Spleen (tissue), 11 donors: Measurements from ENCODE around the gene PRKCH. TPM values are rescaled to one million over a fixed set of nuclear protein-coding genes. Genes with fewer than 3 reads are reported as not detected.

Experiments used
- DNase-seq: peaks from one replicate; pipeline ENCODE4 v3.0.0-alpha.2; 2020
- H3K27ac ChIP-seq, 8 donors: fragments of 200-600 bp; sonication (generic) in 7 of 8; 1 replicate in 4 of 8; 2 replicates in 4 of 8; pipeline versions ENCODE4 v1.5.0 to v1.8.0; 2016 to 2021; ENCODE audit warnings: inconsistent platforms in 4 of 8, mild to moderate bottlenecking in 4 of 8, moderate library complexity in 1 of 8
- H3K27me3 ChIP-seq, 7 donors: fragments of 200-600 bp; sonication (generic) in 6 of 7; replicated peaks in 1 of 7; 1 replicate in 4 of 7; 2 replicates in 3 of 7; pipeline versions ENCODE4 v1.5.0 to v1.8.0; 2016 to 2021; ENCODE audit warnings: inconsistent platforms in 3 of 7, mild to moderate bottlenecking in 1 of 7
- H3K36me3 ChIP-seq, 6 donors: fragments of 200-600 bp; sonication (generic) in 5 of 6; 1 replicate in 4 of 6; 2 replicates in 2 of 6; pipeline versions ENCODE4 v1.5.0 to v1.8.0; 2016 to 2021; ENCODE audit warnings: inconsistent platforms in 2 of 6
- H3K4me1 ChIP-seq, 6 donors: fragments of 200-600 bp; sonication (generic) in 5 of 6; 1 replicate in 3 of 6; 2 replicates in 3 of 6; pipeline versions ENCODE4 v1.5.0 to v1.8.0; 2016 to 2021; ENCODE audit warnings: inconsistent platforms in 3 of 6
- H3K4me3 ChIP-seq, 8 donors: fragments of 200-600 bp; sonication (generic) in 7 of 8; 1 replicate in 4 of 8; 2 replicates in 4 of 8; pipeline versions ENCODE4 v1.5.0 to v1.8.0; 2016 to 2021; ENCODE audit warnings: inconsistent platforms in 4 of 8, mild to moderate bottlenecking in 4 of 8, moderate library complexity in 2 of 8
- H3K9me3 ChIP-seq, 8 donors: fragments of 200-600 bp; sonication (generic) in 7 of 8; 1 replicate in 4 of 8; 2 replicates in 4 of 8; pipeline versions ENCODE4 v1.5.0 to v1.8.0; 2016 to 2021; ENCODE audit warnings: inconsistent platforms in 4 of 8
- POLR2A ChIP-seq, 3 donors: fragments of 450-650 bp; IDR thresholded peaks; one replicate each; pipeline ENCODE4 v1.5.1; 2017; ENCODE audit warnings: antibody characterized with exemption in 3 of 3, mild to moderate bottlenecking in 1 of 3
- POLR2AphosphoS5 ChIP-seq, 3 donors: sonication (generic); formaldehyde crosslinking; IDR thresholded peaks; one replicate each; pipeline ENCODE4 v1.5.1; 2017; ENCODE audit warnings: antibody characterized with exemption in 3 of 3
- WGBS, 5 donors: extraction: QIAGEN DNeasy Blood & Tissue Kit in 3 of 5; methylation state at CpG; one replicate each; pipeline versions ENCODE4 v1.1.5 to v1.1.7; 2013 to 2018; 5-methylcytosine and 5-hydroxymethylcytosine counted together
- intact Hi-C: fragments of 100-400 bp; cut with DNase I; formaldehyde crosslinking; loops from one replicate; pipeline ENCODE4 v1.15.0; 2023; ENCODE audit warnings: low total_unique reads
- polyA plus RNA-seq, 3 donors: library from polyadenylated mRNA; stranded (reverse); fragments of 200-250 nt; gene quantifications; one replicate each; pipeline ENCODE4 v1.2.1, GENCODE V29; 2013
- total RNA-seq, 7 donors: library from RNA; depleted of rRNA in 3 of 7; stranded (reverse); fragments of >200 nt in 3 of 7; fragmentation: NEBNext Ultra II Directional in 4 of 7; extraction: Animal tissue kit (Norgen Biotek cat#: 25700) in 4 of 7; gene quantifications; one replicate each; pipeline versions ENCODE4 v1.1.0 to v1.2.1, GENCODE V29; 2016 to 2021
- TF ChIP-seq, protein P1 (sequence below), 11 experiments: fragments of 200-600 bp in 7 of 11; fragments of 450-650 bp in 4 of 11; sonication (generic) in 4 of 11; IDR thresholded peaks in 8 of 11; conservative IDR thresholded peaks in 3 of 11; 1 replicate in 7 of 11; 2 replicates in 4 of 11; pipeline versions ENCODE4 v1.4.0 to v1.8.0; 2016 to 2021; ENCODE audit warnings: antibody characterized with exemption in 11 of 11, inconsistent platforms in 4 of 11, mild to moderate bottlenecking in 1 of 11
- donor health status: healthy with polysubstance abuse.
- donor health status: DM: no; HTN: no; CAD: no; lungs with moderate emphysema.
- donor health status: DM: no; HTN: no; CAD: no.
- donor health status: Bipolar disorder and iron deficiency.
- donor health status: healthy.
- donor health status: DM: no; HTN: no; CAD: no.
- donor health status: DM: yes; HTN: yes; CAD: no.

PRKCH gene
- total and polyA plus RNA-seq, 10 donors, result 10.0 to 184 (median 105) TPM

DNA sequence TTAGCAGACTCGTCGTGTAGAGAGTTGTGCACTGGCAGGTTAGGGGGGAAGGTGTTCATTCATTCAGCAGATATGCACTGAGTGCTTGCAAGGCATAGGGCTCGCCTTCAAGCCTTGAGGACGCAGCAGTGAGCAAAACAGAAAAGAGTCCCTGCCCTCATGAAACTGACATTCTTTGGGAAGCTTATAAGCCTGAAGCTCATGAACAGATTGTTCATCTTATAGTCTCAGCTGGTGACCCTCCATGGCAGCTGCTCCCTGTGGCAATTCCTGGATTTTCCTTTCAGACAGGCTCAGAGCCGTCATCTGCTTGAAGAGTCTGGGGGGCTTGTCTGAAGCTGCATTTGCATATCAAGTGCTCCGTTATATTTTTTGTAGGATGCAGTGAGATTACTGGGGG is 148.4 kb downstream of the PRKCH start:
- Histone ChIP-seq H3K9me3 (no peaks in the 10 kb centered on the region), H3K27ac (peak overlapping the region in 3 of 8 donors; percentile 97), H3K4me3 (no peak overlapping the region), H3K4me1 (peaks cover 34 to 88% (median 66%) of the 10 kb centered on the region in 6 donors), H3K27me3 (no peaks in the 10 kb centered on the region), H3K36me3 (peaks cover 0 to 12% (median 0%) of the 10 kb centered on the region in 6 donors)
- no peak for TF ChIP-seq POLR2AphosphoS5 (IDR thresholded peaks at IDR 0.05)
- TF ChIP-seq, protein P1, sequence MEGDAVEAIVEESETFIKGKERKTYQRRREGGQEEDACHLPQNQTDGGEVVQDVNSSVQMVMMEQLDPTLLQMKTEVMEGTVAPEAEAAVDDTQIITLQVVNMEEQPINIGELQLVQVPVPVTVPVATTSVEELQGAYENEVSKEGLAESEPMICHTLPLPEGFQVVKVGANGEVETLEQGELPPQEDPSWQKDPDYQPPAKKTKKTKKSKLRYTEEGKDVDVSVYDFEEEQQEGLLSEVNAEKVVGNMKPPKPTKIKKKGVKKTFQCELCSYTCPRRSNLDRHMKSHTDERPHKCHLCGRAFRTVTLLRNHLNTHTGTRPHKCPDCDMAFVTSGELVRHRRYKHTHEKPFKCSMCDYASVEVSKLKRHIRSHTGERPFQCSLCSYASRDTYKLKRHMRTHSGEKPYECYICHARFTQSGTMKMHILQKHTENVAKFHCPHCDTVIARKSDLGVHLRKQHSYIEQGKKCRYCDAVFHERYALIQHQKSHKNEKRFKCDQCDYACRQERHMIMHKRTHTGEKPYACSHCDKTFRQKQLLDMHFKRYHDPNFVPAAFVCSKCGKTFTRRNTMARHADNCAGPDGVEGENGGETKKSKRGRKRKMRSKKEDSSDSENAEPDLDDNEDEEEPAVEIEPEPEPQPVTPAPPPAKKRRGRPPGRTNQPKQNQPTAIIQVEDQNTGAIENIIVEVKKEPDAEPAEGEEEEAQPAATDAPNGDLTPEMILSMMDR (IDR thresholded peaks at IDR 0.05 in 8 of 11, conservative IDR thresholded peaks at IDR 0.05 in 3 of 11), result no peak
- no peak for TF ChIP-seq POLR2A (IDR thresholded peaks at IDR 0.05)
- 78 to 91% (median 88%) methylated on average over 6 of the region's 6 CpGs for WGBS, 5 donors
- intact Hi-C loops, result loop anchor here (10.0 kb wide), 2 partner anchors 255 to 645 kb away; no protein-coding TSS in a partner anchor
- DNase-seq, result no peak

DNA sequence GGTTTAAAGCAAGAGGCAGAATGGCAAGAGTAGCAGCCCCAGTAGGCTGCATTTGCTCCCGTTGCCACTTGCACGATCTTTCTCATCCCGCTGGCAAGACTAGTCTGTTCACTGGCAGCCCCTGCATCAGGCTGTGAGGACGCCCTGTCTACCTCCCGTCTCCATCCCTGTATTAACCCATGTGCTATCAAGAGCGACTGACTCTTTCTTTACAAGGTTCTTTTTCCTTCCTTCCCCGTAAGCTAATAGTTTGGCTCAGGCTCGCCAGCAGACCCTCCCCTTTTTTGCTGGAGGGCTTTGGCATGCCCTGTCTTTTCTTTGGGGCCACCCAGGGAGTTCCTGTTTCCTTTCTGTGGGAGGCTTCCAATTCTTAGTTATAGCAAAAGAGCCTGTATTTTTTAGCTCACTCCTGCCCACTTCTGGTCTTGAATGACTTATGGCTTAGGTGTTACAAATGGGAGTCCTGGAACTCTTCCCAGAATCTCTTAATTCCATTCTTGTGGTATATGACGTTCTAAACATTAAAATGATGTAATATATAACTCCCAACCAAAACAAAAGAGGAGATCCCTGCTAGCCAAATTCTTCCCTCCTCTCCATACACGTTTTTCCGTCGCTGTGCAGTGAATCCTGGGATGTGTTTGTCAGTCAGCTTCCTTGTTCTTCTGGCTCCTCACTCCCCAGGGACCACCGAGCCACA is 149.0 kb downstream of the PRKCH start:
- H3K36me3 ChIP-seq, result peaks cover 0 to 12% (median 0%) of the 10 kb centered on the region in 6 donors
- intact Hi-C loops, result no loop called here
- H3K27ac ChIP-seq, result peak overlapping the region in 4 of 8 donors; percentile 78 to 97 (median 97)
- no peak for DNase-seq
- no peak overlapping the region for H3K4me3 ChIP-seq
- TF ChIP-seq, protein P1 (IDR thresholded peaks at IDR 0.05 in 8 of 11, conservative IDR thresholded peaks at IDR 0.05 in 3 of 11), result peak in 1 of 11 experiments; percentile 15
- no peak for TF ChIP-seq POLR2A (IDR thresholded peaks at IDR 0.05)
- peaks cover 40 to 94% (median 72%) of the 10 kb centered on the region in 6 donors for H3K4me1 ChIP-seq
- no peaks in the 10 kb centered on the region for H3K9me3 ChIP-seq
- WGBS, 5 donors, result 38 to 44% (median 40%) methylated on average over 12 to 13 of the region's 13 CpGs
- H3K27me3 ChIP-seq, result no peaks in the 10 kb centered on the region

DNA sequence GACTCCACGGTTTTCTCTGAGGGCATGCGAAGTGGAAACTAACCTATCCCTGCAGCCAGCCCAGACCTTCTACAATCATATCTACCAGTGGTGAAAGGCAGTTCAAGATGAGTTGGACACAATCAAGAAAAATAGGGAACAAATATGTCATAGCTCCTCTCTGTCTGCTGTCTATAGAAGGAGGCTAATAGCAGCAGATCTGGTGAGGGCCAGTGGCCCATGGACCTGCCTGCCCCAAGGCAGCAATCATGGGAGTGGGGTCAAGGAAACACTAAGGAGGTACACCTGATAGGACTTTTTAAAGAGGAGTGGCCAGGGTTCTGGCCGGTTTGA is 149.5 kb downstream of the PRKCH start:
- TF ChIP-seq, protein P1 (IDR thresholded peaks at IDR 0.05 in 8 of 11, conservative IDR thresholded peaks at IDR 0.05 in 3 of 11), result no peak
- TF ChIP-seq POLR2AphosphoS5 (IDR thresholded peaks at IDR 0.05), result no peak
- no peak for TF ChIP-seq POLR2A (IDR thresholded peaks at IDR 0.05)
- Histone ChIP-seq H3K4me3 (no peak overlapping the region), H3K9me3 (no peaks in the 10 kb centered on the region), H3K36me3 (peaks cover 0 to 12% (median 0%) of the 10 kb centered on the region in 6 donors), H3K27me3 (no peaks in the 10 kb centered on the region), H3K27ac (peak overlapping the region; percentile 74 to 97 (median 96)), H3K4me1 (peaks cover 46 to 99% (median 77%) of the 10 kb centered on the region in 6 donors)
- DNase-seq, result no peak
- WGBS, 5 donors, result 67 to 84% (median 69%) methylated on average over 3 of the region's 3 CpGs
- intact Hi-C loops, result no loop called here

DNA sequence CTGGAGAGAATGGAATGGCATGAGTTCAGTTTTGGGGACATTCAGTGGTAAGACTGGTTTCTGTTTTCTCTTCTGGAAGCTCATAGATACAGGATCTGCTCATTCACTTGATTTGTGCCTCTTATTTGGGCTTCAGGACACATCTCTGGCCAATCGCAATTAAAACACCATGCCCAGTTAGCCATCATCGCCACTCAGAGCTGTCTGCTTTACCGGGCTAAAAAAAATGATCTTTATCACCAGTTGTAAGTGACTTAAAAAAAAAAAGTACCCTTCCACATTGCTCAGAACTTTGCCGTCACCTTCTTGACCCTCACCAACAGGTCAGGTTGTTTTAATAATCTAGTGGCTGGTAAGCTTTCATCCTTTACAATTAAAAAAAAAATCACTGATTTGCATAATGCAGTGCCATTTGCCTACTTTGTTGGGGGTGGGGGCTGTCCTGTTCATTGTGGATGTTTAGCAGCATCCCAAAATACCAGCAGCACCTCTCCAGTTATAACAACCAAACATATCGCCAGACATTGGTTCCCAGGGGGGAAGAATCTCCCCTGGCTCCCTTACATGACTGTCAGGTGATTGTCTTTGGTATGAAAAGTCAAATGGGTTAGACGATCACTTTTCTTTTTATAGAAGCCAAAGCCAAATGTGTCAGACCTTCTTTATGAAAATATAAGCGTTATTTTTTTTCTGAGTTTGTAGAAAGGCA is 150.1 kb downstream of the PRKCH start:
- 41 to 47% (median 44%) methylated on average over 7 of the region's 7 CpGs for WGBS, 5 donors
- peaks cover 51 to 100% (median 82%) of the 10 kb centered on the region in 6 donors for H3K4me1 ChIP-seq
- no peaks in the 10 kb centered on the region for H3K27me3 ChIP-seq
- no peak for TF ChIP-seq POLR2AphosphoS5 (IDR thresholded peaks at IDR 0.05)
- TF ChIP-seq, protein P1 (IDR thresholded peaks at IDR 0.05 in 8 of 11, conservative IDR thresholded peaks at IDR 0.05 in 3 of 11), result no peak
- TF ChIP-seq POLR2A (IDR thresholded peaks at IDR 0.05), result no peak
- intact Hi-C loops, result no loop called here
- peak overlapping the region; percentile 74 to 97 (median 96) for H3K27ac ChIP-seq
- peaks cover 0 to 9% (median 0%) of the 10 kb centered on the region in 6 donors for H3K36me3 ChIP-seq
- DNase-seq, result no peak
- H3K4me3 ChIP-seq, result peak overlapping the region; percentile 16 to 63 (median 27)
- no peaks in the 10 kb centered on the region for H3K9me3 ChIP-seq
